Measurements from ENCODE around the gene HOXD9.
A peak's percentile ranks its signal among the peaks of the same experiment; 100 is the strongest.

DNA sequence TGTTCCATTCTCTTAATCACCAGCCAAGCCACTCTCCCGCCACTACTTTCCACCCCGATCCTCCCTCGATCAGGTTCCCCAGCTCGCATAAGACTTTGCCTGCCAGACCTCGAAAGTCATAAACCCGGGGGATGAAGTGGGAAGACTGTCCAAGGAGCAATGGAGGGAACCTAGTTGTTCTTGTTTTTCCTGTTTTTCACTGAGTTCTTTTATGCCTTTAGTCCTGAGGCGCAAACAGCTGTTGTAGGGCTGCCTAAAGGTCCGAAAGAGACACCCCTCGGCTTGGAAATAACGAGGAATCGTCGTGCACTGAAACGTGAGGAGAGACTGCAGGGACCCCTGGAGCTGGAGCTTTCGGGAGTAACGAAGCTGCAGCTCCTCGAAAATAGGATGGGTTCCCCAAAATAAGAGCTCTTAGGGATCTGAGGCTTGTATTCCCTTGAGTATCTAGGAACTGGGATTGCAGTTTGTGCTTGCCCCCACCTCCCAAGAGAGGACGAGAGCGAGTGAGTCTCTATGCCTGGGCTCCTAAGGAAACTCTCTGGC is 24.6 kb upstream of the HOXD9 start:
- TF ChIP-seq, protein P1, sequence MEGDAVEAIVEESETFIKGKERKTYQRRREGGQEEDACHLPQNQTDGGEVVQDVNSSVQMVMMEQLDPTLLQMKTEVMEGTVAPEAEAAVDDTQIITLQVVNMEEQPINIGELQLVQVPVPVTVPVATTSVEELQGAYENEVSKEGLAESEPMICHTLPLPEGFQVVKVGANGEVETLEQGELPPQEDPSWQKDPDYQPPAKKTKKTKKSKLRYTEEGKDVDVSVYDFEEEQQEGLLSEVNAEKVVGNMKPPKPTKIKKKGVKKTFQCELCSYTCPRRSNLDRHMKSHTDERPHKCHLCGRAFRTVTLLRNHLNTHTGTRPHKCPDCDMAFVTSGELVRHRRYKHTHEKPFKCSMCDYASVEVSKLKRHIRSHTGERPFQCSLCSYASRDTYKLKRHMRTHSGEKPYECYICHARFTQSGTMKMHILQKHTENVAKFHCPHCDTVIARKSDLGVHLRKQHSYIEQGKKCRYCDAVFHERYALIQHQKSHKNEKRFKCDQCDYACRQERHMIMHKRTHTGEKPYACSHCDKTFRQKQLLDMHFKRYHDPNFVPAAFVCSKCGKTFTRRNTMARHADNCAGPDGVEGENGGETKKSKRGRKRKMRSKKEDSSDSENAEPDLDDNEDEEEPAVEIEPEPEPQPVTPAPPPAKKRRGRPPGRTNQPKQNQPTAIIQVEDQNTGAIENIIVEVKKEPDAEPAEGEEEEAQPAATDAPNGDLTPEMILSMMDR (IDR thresholded peaks at IDR 0.05) = no peak
- TF ChIP-seq EZH2 (IDR thresholded peaks at IDR 0.05) = peak; percentile 81

All from neural progenitor cell (in vitro differentiated cells).